ENCODE measurements around the gene DNPEP.
"Not testable (repeated sequence)": the region's sequence is repeated elsewhere in the genome, so short reads cannot be mapped to it uniquely, and the experiment has no call there.

Gene DNPEP

GRCh38 chr2:219419012-219419324 lies 31.3 kb upstream of the DNPEP start:
- no peak for DNase-seq (ENCODE audit: low read depth)

- DNase-seq (ENCODE audit: low read depth), result no peak
Observed at GRCh38 chr2:219418155-219419011, 30.7 kb upstream of the DNPEP start, which contains the start of gene DES. Gene DES (plus strand): TSS chr2:219418377. CDS start chr2:219418463, 86 bp downstream.

- no peak for DNase-seq (ENCODE audit: low read depth)
Observed at GRCh38 chr2:219417374-219417773, 29.7 kb upstream of the DNPEP start.

GRCh38 chr2:219416938-219417337 lies 29.2 kb upstream of the DNPEP start:
- DNase-seq (ENCODE audit: low read depth), result no peak

GRCh38 chr2:219416235-219416602 lies 28.5 kb upstream of the DNPEP start:
- DNase-seq (ENCODE audit: low read depth), result no peak

- DNase-seq (ENCODE audit: low read depth), result no peak
Observed at GRCh38 chr2:219415580-219416234, 28.0 kb upstream of the DNPEP start.

- no peak for DNase-seq (ENCODE audit: low read depth)
Observed at GRCh38 chr2:219414857-219415256, 27.1 kb upstream of the DNPEP start.

- no peak for DNase-seq (ENCODE audit: low read depth)
Observed at GRCh38 chr2:219410390-219410789, 22.7 kb upstream of the DNPEP start.

- no peak for DNase-seq (ENCODE audit: low read depth)
Observed at GRCh38 chr2:219409619-219410018, 21.9 kb upstream of the DNPEP start.

- no peak for DNase-seq (ENCODE audit: low read depth)
Observed at GRCh38 chr2:219408631-219409030, 20.9 kb upstream of the DNPEP start.

GRCh38 chr2:219408204-219408603 lies 20.5 kb upstream of the DNPEP start:
- no peak for DNase-seq (ENCODE audit: low read depth)

GRCh38 chr2:219407343-219407742 lies 19.6 kb upstream of the DNPEP start:
- DNase-seq (ENCODE audit: low read depth), result not testable (repeated sequence)

- peak; percentile 79 for DNase-seq (ENCODE audit: low read depth)
Observed at GRCh38 chr2:219406861-219407230, 19.1 kb upstream of the DNPEP start.

GRCh38 chr2:219405958-219406860 lies 18.5 kb upstream of the DNPEP start:
- DNase-seq (ENCODE audit: low read depth), result no peak

GRCh38 chr2:219405451-219405850 lies 17.7 kb upstream of the DNPEP start:
- DNase-seq (ENCODE audit: low read depth), result no peak

- DNase-seq (ENCODE audit: low read depth), result no peak
Observed at GRCh38 chr2:219404954-219405353, 17.2 kb upstream of the DNPEP start.

- no peak for DNase-seq (ENCODE audit: low read depth)
Observed at GRCh38 chr2:219404291-219404910, 16.7 kb upstream of the DNPEP start.

GRCh38 chr2:219403861-219404260 lies 16.1 kb upstream of the DNPEP start:
- no peak for DNase-seq (ENCODE audit: low read depth)

- DNase-seq (ENCODE audit: low read depth), result peak; percentile 67
Observed at GRCh38 chr2:219402665-219403515, 15.2 kb upstream of the DNPEP start.

- no peak for DNase-seq (ENCODE audit: low read depth)
Observed at GRCh38 chr2:219401606-219402005, 13.9 kb upstream of the DNPEP start.

GRCh38 chr2:219400562-219400961 lies 12.8 kb upstream of the DNPEP start:
- DNase-seq (ENCODE audit: low read depth), result no peak

Data from non-pigmented ciliary epithelial cell (primary cell).